ENCODE results near the gene GINS2. TPM values are rescaled to one million over a fixed set of nuclear protein-coding genes. Genes with fewer than 3 reads are reported as not detected.

GINS2 gene
- total and polyA plus RNA-seq, 2 of the 4 experiments (the other 2 are of a cell fraction), result 12.0 to 13.4 TPM

GRCh38 chr16:85685251-85685650 is 3.5 kb downstream of the GINS2 start:
- dilution Hi-C loops (cut with HindIII; ENCODE audit: low sequenced_read_pairs, unreplicated experiment), result no loop called here

More at GRCh38 chr16:85685251-85685650, 3.5 kb downstream of the GINS2 start:
- Histone ChIP-seq H2BK15ac (ENCODE audit: low read depth, low read length) (no peak overlapping the region), H2BK5ac (ENCODE audit: low read depth, low read length, poor library complexity, severe bottlenecking) (no peak overlapping the region), H4K91ac (ENCODE audit: insufficient read depth, low read depth, low read length) (no peak overlapping the region), H3K27me3 (ENCODE audit: control insufficient read depth, insufficient read depth, low read length) (peaks cover 5% of the 10 kb centered on the region; the same call in 1 of the 2 replicates), H3K23ac (ENCODE audit: low read depth, low read length) (no peak overlapping the region), H3K4me2 (ENCODE audit: low read depth, low read length) (no peak overlapping the region), H4K20me1 (ENCODE audit: insufficient read depth, low read length) (peaks cover 14% of the 10 kb centered on the region; the same call in 1 of the 2 replicates), H3K9me3 (ENCODE audit: control insufficient read depth, insufficient read depth, low read length) (no peaks in the 10 kb centered on the region), H2AFZ (replicated peaks; ENCODE audit: low read length, poor library complexity) (no peak overlapping the region), H3K4me1 (ENCODE audit: control insufficient read depth, insufficient read depth, low read length) (no peaks in the 10 kb centered on the region), H4K5ac (ENCODE audit: low read depth, low read length) (no peak overlapping the region), H3K56ac (ENCODE audit: extremely low read depth, insufficient read depth, low read length) (no peak overlapping the region), H2BK120ac (ENCODE audit: low read depth, low read length) (no peak overlapping the region), H4K8ac (ENCODE audit: low read depth in 2 of 2, low read length in 2 of 2) (no peak overlapping the region), H2BK20ac (ENCODE audit: low read depth, low read length) (no peak overlapping the region), H3K14ac (replicated peaks; ENCODE audit: low read depth, low read length) (no peak overlapping the region), H3K27ac (ENCODE audit: insufficient read depth, low read length) (no peak overlapping the region), H2AK5ac (ENCODE audit: low read depth, low read length) (no peak overlapping the region), H3K9me1 (ENCODE audit: insufficient read depth, low read length) (peaks cover 7% of the 10 kb centered on the region), H3K4me3 (ENCODE audit: insufficient read depth, low read depth, low read length) (no peak overlapping the region), H3K4ac (ENCODE audit: low read depth, low read length) (no peak overlapping the region), H3K79me1 (ENCODE audit: low read depth in 1 of 2, low read length in 2 of 2) (peaks cover 7 to 42% of the 10 kb centered on the region in 2 experiments; a peak in 3 of 4 replicates), H3K36me3 (ENCODE audit: control insufficient read depth, insufficient read depth, low read length) (no peaks in the 10 kb centered on the region), H2AK9ac (replicated peaks; ENCODE audit: low read depth, low read length, poor library complexity) (no peak overlapping the region), H3K9ac (ENCODE audit: low read depth, low read length) (no peak overlapping the region), H3K18ac (ENCODE audit: low read depth, low read length) (no peak overlapping the region)
- no CpG with 5 or more reads among the region's 2 CpGs for WGBS, 2 experiments (ENCODE audit: extremely low coverage in 2 of 2, insufficient read length in 1 of 2)
- CTCF ChIA-PET, result interaction anchor here (0.6 kb wide), 2 partner anchors 22 to 607 kb away, joined by 3 read pairs; no protein-coding TSS in a partner anchor
- BruUV-seq (replicated peaks), result no TSS peak
- DNase-seq (no peak), ATAC-seq (ENCODE audit: low read depth) (no peak)
- in situ Hi-C loops (cut with MboI; ENCODE audit: low sequenced_read_pairs) (no loop called here), intact Hi-C loops (cut with micrococcal nuclease) (no loop called here)
- TF ChIP-seq POLR2A (IDR thresholded peaks at IDR 0.05; ENCODE audit: low read depth, low read length) (no peak), CEBPB (IDR thresholded peaks at IDR 0.05; ENCODE audit: low read depth, low read length) (peak; percentile 13; the same call in 1 of the 2 replicates), MAFK (IDR thresholded peaks at IDR 0.05; ENCODE audit: low read depth, low read length) (no peak), FOS (IDR thresholded peaks at IDR 0.05; ENCODE audit: low read depth, low read length) (no peak), MXI1 (IDR thresholded peaks at IDR 0.05; ENCODE audit: borderline replicate concordance, low read depth, low read length) (no peak), SMC3 (IDR thresholded peaks at IDR 0.05; ENCODE audit: low read depth, low read length) (no peak)
- POLR2A ChIA-PET (ENCODE audit: unreplicated experiment), result no interaction called here
